Activated naive CD4-positive, alpha-beta T cell treated with Interleukin-2 at 50 U/mL for 16 hours (primary cell): Measurements from ENCODE around the gene CACNA1E.

Source experiments
- DNase-seq: peaks from one replicate; pipeline ENCODE4 v3.0.0-alpha.2; 2020

Gene CACNA1E

GRCh38 chr1:181714428-181714827 is 231.1 kb downstream of the CACNA1E start:
- no peak for DNase-seq

- DNase-seq: no peak
These were observed 234.7 kb downstream of the CACNA1E start for GRCh38 chr1:181718034-181718433.

GRCh38 chr1:181726320-181727012 is 243.1 kb downstream of the CACNA1E start:
- DNase-seq: no peak

- no peak for DNase-seq
These were observed 247.3 kb downstream of the CACNA1E start for GRCh38 chr1:181730606-181731005.

GRCh38 chr1:181732218-181732990 is 249.1 kb downstream of the CACNA1E start:
- no peak for DNase-seq

- no peak for DNase-seq
These were observed 250.2 kb downstream of the CACNA1E start for GRCh38 chr1:181733486-181733885.

- no peak for DNase-seq
These were observed 253.7 kb downstream of the CACNA1E start for GRCh38 chr1:181737056-181737455.

- DNase-seq: no peak
These were observed 255.9 kb downstream of the CACNA1E start for GRCh38 chr1:181739214-181739613.

- DNase-seq: no peak
These were observed 259.1 kb downstream of the CACNA1E start for GRCh38 chr1:181742426-181742825.

GRCh38 chr1:181743878-181744312 is 260.6 kb downstream of the CACNA1E start:
- no peak for DNase-seq

- no peak for DNase-seq
These were observed 262.9 kb downstream of the CACNA1E start for GRCh38 chr1:181746224-181746623.

GRCh38 chr1:181748013-181748412 is 264.7 kb downstream of the CACNA1E start:
- DNase-seq: no peak

- DNase-seq: no peak
These were observed 270.8 kb downstream of the CACNA1E start for GRCh38 chr1:181754103-181754502.

- no peak for DNase-seq
These were observed 276.2 kb downstream of the CACNA1E start for GRCh38 chr1:181759481-181759880.

GRCh38 chr1:181763736-181764135 is 280.4 kb downstream of the CACNA1E start:
- DNase-seq: no peak

GRCh38 chr1:181765451-181766026 is 282.2 kb downstream of the CACNA1E start:
- DNase-seq: no peak

- DNase-seq: no peak
These were observed 283.8 kb downstream of the CACNA1E start for GRCh38 chr1:181767001-181767708.

GRCh38 chr1:181768211-181768929 is 285.1 kb downstream of the CACNA1E start:
- DNase-seq: no peak

- DNase-seq: no peak
These were observed 285.6 kb downstream of the CACNA1E start for GRCh38 chr1:181768930-181769280.

GRCh38 chr1:181769846-181770245 is 286.5 kb downstream of the CACNA1E start:
- no peak for DNase-seq

- DNase-seq: no peak
These were observed 289.4 kb downstream of the CACNA1E start for GRCh38 chr1:181772714-181773113.

- DNase-seq: no peak
These were observed 292.7 kb downstream of the CACNA1E start for GRCh38 chr1:181776044-181776443.

- no peak for DNase-seq
These were observed 294.0 kb downstream of the CACNA1E start for GRCh38 chr1:181777286-181777685.
